Amniotic epithelial cell (primary cell): ENCODE results near the gene RAPGEF2.
A peak's percentile ranks its signal among the peaks of the same experiment; 100 is the strongest.
"Not testable (repeated sequence)": the region's sequence is repeated elsewhere in the genome, so short reads cannot be mapped to it uniquely, and the experiment has no call there.

Experiments
- DNase-seq: peaks from one replicate; pipeline ENCODE4 v3.0.0-alpha.2; 2010; ENCODE audit warnings: low read depth

RAPGEF2 gene

GRCh38 chr4:159370286-159370685 is 267.4 kb downstream of the RAPGEF2 start:
- no peak for DNase-seq

- peak; percentile 99 for DNase-seq
These were observed 272.1 kb downstream of the RAPGEF2 start for GRCh38 chr4:159374749-159375530.

- no peak for DNase-seq
These were observed 273.4 kb downstream of the RAPGEF2 start for GRCh38 chr4:159376289-159376688.

GRCh38 chr4:159378056-159378616 is 275.3 kb downstream of the RAPGEF2 start:
- no peak for DNase-seq

GRCh38 chr4:159379064-159379463 is 276.2 kb downstream of the RAPGEF2 start:
- not testable (repeated sequence) for DNase-seq

- no peak for DNase-seq
These were observed 277.0 kb downstream of the RAPGEF2 start for GRCh38 chr4:159379836-159380235.

- no peak for DNase-seq
These were observed 280.1 kb downstream of the RAPGEF2 start for GRCh38 chr4:159382856-159383561.

- no peak for DNase-seq
These were observed 280.7 kb downstream of the RAPGEF2 start for GRCh38 chr4:159383562-159383931.

- DNase-seq = no peak
These were observed 281.1 kb downstream of the RAPGEF2 start for GRCh38 chr4:159384017-159384416.

- no peak for DNase-seq
These were observed 281.8 kb downstream of the RAPGEF2 start for GRCh38 chr4:159384632-159385031.

GRCh38 chr4:159386620-159387019 is 283.7 kb downstream of the RAPGEF2 start:
- no peak for DNase-seq

GRCh38 chr4:159389756-159390155 is 286.9 kb downstream of the RAPGEF2 start:
- no peak for DNase-seq

- peak; percentile 99 for DNase-seq
These were observed 287.8 kb downstream of the RAPGEF2 start for GRCh38 chr4:159390648-159391047.

- DNase-seq = no peak
These were observed 292.8 kb downstream of the RAPGEF2 start for GRCh38 chr4:159395693-159396092.

GRCh38 chr4:159396151-159396550 is 293.3 kb downstream of the RAPGEF2 start:
- no peak for DNase-seq

GRCh38 chr4:159398236-159398638 is 295.4 kb downstream of the RAPGEF2 start:
- no peak for DNase-seq

- peak; percentile 95 for DNase-seq
These were observed 297.8 kb downstream of the RAPGEF2 start for GRCh38 chr4:159400558-159401225.

- DNase-seq = no peak
These were observed 298.4 kb downstream of the RAPGEF2 start for GRCh38 chr4:159401226-159401712.

- peak; percentile 97 for DNase-seq
These were observed 299.0 kb downstream of the RAPGEF2 start for GRCh38 chr4:159401791-159402380.
